ENCODE measurements around the gene CENPF.

Gene CENPF

GRCh38 chr1:214708321-214708955 is 105.4 kb downstream of the CENPF start:
- CTCF ChIA-PET, result interaction anchor here (0.8 to 1.6 kb wide), 3 partner anchors 12 to 24 kb away, joined by 3 to 4 read pairs (median 4); no protein-coding TSS in a partner anchor

GRCh38 chr1:214709241-214709640 is 106.2 kb downstream of the CENPF start:
- CTCF ChIA-PET, result interaction anchor here (0.8 to 1.6 kb wide), 3 partner anchors 11 to 25 kb away, joined by 3 to 4 read pairs (median 4); no protein-coding TSS in a partner anchor
- no peak for DNase-seq (ENCODE audit: extremely low spot score)
- no peak for TF ChIP-seq CTCF (IDR thresholded peaks at IDR 0.05; ENCODE audit: control extremely low read depth, extremely low read depth, low read depth, missing control alignments)
- POLR2A ChIA-PET, result no interaction called here

More at GRCh38 chr1:214708321-214708955, 105.4 kb downstream of the CENPF start:
- TF ChIP-seq CTCF (IDR thresholded peaks at IDR 0.05; ENCODE audit: control extremely low read depth, extremely low read depth, low read depth, missing control alignments), result no peak
- DNase-seq (ENCODE audit: extremely low spot score), result no peak
- POLR2A ChIA-PET, result no interaction called here

GRCh38 chr1:214712737-214713136 is 109.7 kb downstream of the CENPF start:
- no peak for TF ChIP-seq CTCF (IDR thresholded peaks at IDR 0.05; ENCODE audit: control extremely low read depth, extremely low read depth, low read depth, missing control alignments)
- ChIA-PET POLR2A (no interaction called here), CTCF (no interaction called here)
- no peak for DNase-seq (ENCODE audit: extremely low spot score)

Data from GM10248 (cell line).